ENCODE measurements around the gene HMMR.
"Not testable (repeated sequence)": the region's sequence is repeated elsewhere in the genome, so short reads cannot be mapped to it uniquely, and the experiment has no call there.

The HMMR gene

GRCh38 chr5:163506726-163507125 lies 46.3 kb downstream of the HMMR start:
- DNase-seq, result no peak

GRCh38 chr5:163508753-163509152 lies 48.3 kb downstream of the HMMR start:
- DNase-seq, result no peak

- no peak for DNase-seq
Measured at GRCh38 chr5:163509291-163509951, 49.0 kb downstream of the HMMR start.

GRCh38 chr5:163512526-163512925 lies 52.1 kb downstream of the HMMR start:
- no peak for DNase-seq

- DNase-seq, result no peak
Measured at GRCh38 chr5:163525096-163525495, 64.7 kb downstream of the HMMR start.

GRCh38 chr5:163529698-163530097 lies 69.3 kb downstream of the HMMR start:
- no peak for DNase-seq

GRCh38 chr5:163531272-163531671 lies 70.8 kb downstream of the HMMR start:
- no peak for DNase-seq

GRCh38 chr5:163532171-163533084 lies 72.0 kb downstream of the HMMR start:
- no peak for DNase-seq

- DNase-seq, result no peak
Measured at GRCh38 chr5:163533223-163533622, 72.8 kb downstream of the HMMR start.

GRCh38 chr5:163534492-163535094 lies 74.2 kb downstream of the HMMR start:
- DNase-seq, result no peak

- DNase-seq, result no peak
Measured at GRCh38 chr5:163535290-163535689, 74.9 kb downstream of the HMMR start.

- DNase-seq, result not testable (repeated sequence)
Measured at GRCh38 chr5:163536442-163536841, 76.0 kb downstream of the HMMR start.

- no peak for DNase-seq
Measured at GRCh38 chr5:163540696-163541095, 80.3 kb downstream of the HMMR start.

Measured in NCI-H2227 treated with DMSO at 0.1 percent for 48 hours (cell line).